ENCODE data around the gene TMCO2.

The TMCO2 gene

DNA sequence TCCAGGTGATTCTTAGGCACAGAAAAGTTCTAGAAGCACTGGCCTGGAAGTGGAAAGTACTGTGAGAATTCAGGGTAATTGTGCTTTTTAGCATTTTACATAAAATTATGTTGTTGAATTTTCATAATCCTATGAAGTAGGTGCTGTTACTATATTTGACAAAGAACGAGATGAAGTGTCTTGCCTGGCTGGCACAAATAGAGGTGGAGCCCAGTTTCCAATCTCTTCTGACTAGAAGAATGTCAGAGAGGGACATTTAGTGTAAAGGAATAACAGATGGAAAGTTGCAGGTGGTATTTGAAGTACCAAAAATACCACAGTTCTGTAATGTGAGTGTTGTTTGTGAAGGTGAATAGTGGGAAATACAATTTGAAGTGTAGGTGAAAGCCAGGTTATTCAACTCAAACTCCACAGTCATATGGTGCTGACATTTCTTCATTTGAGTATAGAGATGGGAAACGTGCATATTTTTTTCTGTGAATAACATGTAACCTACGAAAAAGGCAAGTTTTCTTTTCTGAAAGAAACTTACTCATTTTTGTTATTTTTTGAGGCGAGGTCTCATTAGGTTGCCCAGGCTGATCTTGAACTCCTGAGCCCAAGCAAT lies 3.5 kb upstream of the TMCO2 start:
- no peak for DNase-seq
- no peak overlapping the region for H3K27ac ChIP-seq (ENCODE audit: low read length)
- no peaks in the 10 kb centered on the region for H3K36me3 ChIP-seq (replicated peaks; ENCODE audit: insufficient read depth, low read length)
- H3K4me2 ChIP-seq (ENCODE audit: low read depth, low read length), result no peak overlapping the region
- no peaks in the 10 kb centered on the region for H3K27me3 ChIP-seq (replicated peaks; ENCODE audit: insufficient read depth, low read length)
- no peaks in the 10 kb centered on the region for H3K4me1 ChIP-seq (ENCODE audit: low read length)
- no peaks in the 10 kb centered on the region for H4K20me1 ChIP-seq (ENCODE audit: insufficient read depth, low read length)
- no peaks in the 10 kb centered on the region for H3K9me2 ChIP-seq (replicated peaks; ENCODE audit: insufficient read depth, low read length)
- H3K79me2 ChIP-seq (ENCODE audit: low read length), result no peaks in the 10 kb centered on the region
- no peak overlapping the region for H3K4me3 ChIP-seq (ENCODE audit: low read length)
- H2AFZ ChIP-seq (ENCODE audit: low read length), result no peak overlapping the region
- TF ChIP-seq EZH2phosphoT487 (IDR thresholded peaks at IDR 0.05; ENCODE audit: low read length) (no peak), CTCF (IDR thresholded peaks at IDR 0.05; ENCODE audit: low read length) (no peak), EZH2 (optimal IDR thresholded peaks at IDR 0.05; ENCODE audit: low read depth, low read length) (no peak)
- H3K9ac ChIP-seq (ENCODE audit: low read length), result no peak overlapping the region
- H3F3A ChIP-seq (ENCODE audit: insufficient read depth, low read length), result 0 out of 2 replicates have a peak, but pooled peaks cover 6% of the 10 kb centered on the region
- H3K9me3 ChIP-seq (replicated peaks; ENCODE audit: insufficient read depth, low read length), result no peaks in the 10 kb centered on the region

DNA sequence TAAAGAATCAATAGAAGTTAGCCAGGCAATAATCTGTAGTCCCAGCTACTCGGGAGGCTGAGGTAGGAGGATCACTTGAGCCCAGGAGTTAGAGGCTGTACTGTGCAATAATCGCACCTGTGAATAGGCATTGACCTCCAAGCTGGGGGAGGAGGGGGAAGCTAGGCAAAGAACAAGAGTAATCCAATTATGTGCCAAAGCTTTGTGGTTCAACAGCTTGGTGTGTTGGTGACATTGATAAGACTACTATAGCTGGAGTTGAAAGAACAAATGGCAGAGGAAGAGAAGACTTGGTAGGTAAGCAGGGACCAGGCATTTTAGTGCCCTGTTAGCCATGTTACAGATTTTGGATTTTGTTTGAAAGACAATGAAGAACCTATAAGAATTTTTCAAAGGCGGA lies 2.1 kb upstream of the TMCO2 start:
- no peak overlapping the region for H3K4me3 ChIP-seq (ENCODE audit: low read length)
- no peaks in the 10 kb centered on the region for H3K4me1 ChIP-seq (ENCODE audit: low read length)
- no peaks in the 10 kb centered on the region for H3K36me3 ChIP-seq (replicated peaks; ENCODE audit: insufficient read depth, low read length)
- H3K9ac ChIP-seq (ENCODE audit: low read length), result no peak overlapping the region
- DNase-seq, result no peak
- H3K9me2 ChIP-seq (replicated peaks; ENCODE audit: insufficient read depth, low read length), result no peaks in the 10 kb centered on the region
- H3K27me3 ChIP-seq (replicated peaks; ENCODE audit: insufficient read depth, low read length), result no peaks in the 10 kb centered on the region
- H3K27ac ChIP-seq (ENCODE audit: low read length), result no peak overlapping the region
- no peaks in the 10 kb centered on the region for H3K79me2 ChIP-seq (ENCODE audit: low read length)
- H3K9me3 ChIP-seq (replicated peaks; ENCODE audit: insufficient read depth, low read length), result no peaks in the 10 kb centered on the region
- no peak overlapping the region for H3K4me2 ChIP-seq (ENCODE audit: low read depth, low read length)
- H2AFZ ChIP-seq (ENCODE audit: low read length), result no peak overlapping the region
- H3F3A ChIP-seq (ENCODE audit: insufficient read depth, low read length), result 0 out of 2 replicates have a peak, but pooled peaks cover 6% of the 10 kb centered on the region
- H4K20me1 ChIP-seq (ENCODE audit: insufficient read depth, low read length), result no peaks in the 10 kb centered on the region
- TF ChIP-seq EZH2 (optimal IDR thresholded peaks at IDR 0.05; ENCODE audit: low read depth, low read length) (no peak), CTCF (IDR thresholded peaks at IDR 0.05; ENCODE audit: low read length) (no peak), EZH2phosphoT487 (IDR thresholded peaks at IDR 0.05; ENCODE audit: low read length) (no peak)

GRCh38 chr1:40248412-40248811 lies 675 bp downstream of the TMCO2 start:
- 0 out of 2 replicates have a peak, but pooled peaks cover 6% of the 10 kb centered on the region for H3F3A ChIP-seq (ENCODE audit: insufficient read depth, low read length)
- H3K4me3 ChIP-seq (ENCODE audit: low read length), result no peak overlapping the region
- no peaks in the 10 kb centered on the region for H3K9me3 ChIP-seq (replicated peaks; ENCODE audit: insufficient read depth, low read length)
- H3K79me2 ChIP-seq (ENCODE audit: low read length), result no peaks in the 10 kb centered on the region
- H2AFZ ChIP-seq (ENCODE audit: low read length), result no peak overlapping the region
- H3K9ac ChIP-seq (ENCODE audit: low read length), result no peak overlapping the region
- no peaks in the 10 kb centered on the region for H3K36me3 ChIP-seq (replicated peaks; ENCODE audit: insufficient read depth, low read length)
- no peaks in the 10 kb centered on the region for H3K4me1 ChIP-seq (ENCODE audit: low read length)
- no peak overlapping the region for H3K4me2 ChIP-seq (ENCODE audit: low read depth, low read length)
- no peak for DNase-seq
- H3K27ac ChIP-seq (ENCODE audit: low read length), result no peak overlapping the region
- H3K27me3 ChIP-seq (replicated peaks; ENCODE audit: insufficient read depth, low read length), result no peaks in the 10 kb centered on the region
- H4K20me1 ChIP-seq (ENCODE audit: insufficient read depth, low read length), result no peaks in the 10 kb centered on the region
- H3K9me2 ChIP-seq (replicated peaks; ENCODE audit: insufficient read depth, low read length), result no peaks in the 10 kb centered on the region
- no peak for TF ChIP-seq EZH2phosphoT487 (IDR thresholded peaks at IDR 0.05; ENCODE audit: low read length)
- no peak for TF ChIP-seq CTCF (IDR thresholded peaks at IDR 0.05; ENCODE audit: low read length)
- no peak for TF ChIP-seq EZH2 (optimal IDR thresholded peaks at IDR 0.05; ENCODE audit: low read depth, low read length)
